SIG-M5 treated with dmso at 0.1 percent for 504 hours (cell line): ENCODE measurements around the gene LAMA2.
"Not testable (repeated sequence)": the region's sequence is repeated elsewhere in the genome, so short reads cannot be mapped to it uniquely, and the experiment has no call there.

Experiments
- DNase-seq: peaks from one replicate; lab custom pipeline; 2025; ENCODE audit not compliant: unreplicated experiment; lab: John Stamatoyannopoulos, UW

The LAMA2 gene

GRCh38 chr6:129172279-129172995 is 289.5 kb downstream of the LAMA2 start:
- DNase-seq, result not testable (repeated sequence)

GRCh38 chr6:129175066-129175465 is 292.1 kb downstream of the LAMA2 start:
- no peak for DNase-seq

- DNase-seq, result no peak
Observed at GRCh38 chr6:129177801-129178200, 294.9 kb downstream of the LAMA2 start.

- DNase-seq, result no peak
Observed at GRCh38 chr6:129179283-129179682, 296.3 kb downstream of the LAMA2 start.

GRCh38 chr6:129181001-129181400 is 298.1 kb downstream of the LAMA2 start:
- no peak for DNase-seq

- DNase-seq, result no peak
Observed at GRCh38 chr6:129183187-129183591, 300.3 kb downstream of the LAMA2 start.

- no peak for DNase-seq
Observed at GRCh38 chr6:129183681-129184301, 300.9 kb downstream of the LAMA2 start.

- DNase-seq, result no peak
Observed at GRCh38 chr6:129184324-129184723, 301.4 kb downstream of the LAMA2 start.

- no peak for DNase-seq
Observed at GRCh38 chr6:129184808-129185366, 301.9 kb downstream of the LAMA2 start.

- DNase-seq, result no peak
Observed at GRCh38 chr6:129186988-129187387, 304.1 kb downstream of the LAMA2 start.

- DNase-seq, result no peak
Observed at GRCh38 chr6:129188306-129188705, 305.4 kb downstream of the LAMA2 start.

GRCh38 chr6:129188795-129189194 is 305.9 kb downstream of the LAMA2 start:
- DNase-seq, result no peak

GRCh38 chr6:129189266-129189665 is 306.3 kb downstream of the LAMA2 start:
- DNase-seq, result no peak

- DNase-seq, result no peak
Observed at GRCh38 chr6:129191235-129191634, 308.3 kb downstream of the LAMA2 start.

- no peak for DNase-seq
Observed at GRCh38 chr6:129192458-129192989, 309.6 kb downstream of the LAMA2 start.

GRCh38 chr6:129194306-129194941 is 311.5 kb downstream of the LAMA2 start:
- no peak for DNase-seq

GRCh38 chr6:129195161-129195560 is 312.2 kb downstream of the LAMA2 start:
- DNase-seq, result no peak

GRCh38 chr6:129195643-129196042 is 312.7 kb downstream of the LAMA2 start:
- no peak for DNase-seq

- no peak for DNase-seq
Observed at GRCh38 chr6:129197154-129197553, 314.2 kb downstream of the LAMA2 start.

- DNase-seq, result no peak
Observed at GRCh38 chr6:129200151-129200550, 317.2 kb downstream of the LAMA2 start.

GRCh38 chr6:129203190-129203900 is 320.4 kb downstream of the LAMA2 start:
- DNase-seq, result no peak
